ENCODE results near the gene ZNF507. TPM values are rescaled to one million over a fixed set of nuclear protein-coding genes. Genes with fewer than 3 reads are reported as not detected.

Gene ZNF507
- total and polyA plus RNA-seq, 4 donors: 4.0 to 29.8 (median 9.8) TPM

DNA sequence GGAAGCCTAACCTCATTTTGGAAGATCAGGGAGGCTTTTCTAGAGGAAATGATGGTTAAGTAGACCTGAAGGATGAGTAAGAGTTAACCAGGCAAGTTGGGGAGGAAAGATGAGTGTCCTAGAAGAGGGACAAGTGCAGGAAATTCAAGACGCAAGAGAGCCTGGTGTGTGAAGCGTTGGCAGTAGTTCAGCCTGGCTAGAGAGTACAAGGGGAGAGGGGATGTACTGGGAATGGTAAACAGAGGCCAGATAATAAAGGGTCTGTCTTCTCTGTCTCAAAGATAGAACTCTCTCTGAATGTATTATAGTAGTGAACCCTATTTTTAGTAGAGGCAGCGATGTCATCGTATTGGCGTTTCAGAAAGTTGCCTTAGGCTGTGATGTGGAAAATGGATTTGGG lies 69.8 kb downstream of the ZNF507 start:
- TF ChIP-seq, protein P1, sequence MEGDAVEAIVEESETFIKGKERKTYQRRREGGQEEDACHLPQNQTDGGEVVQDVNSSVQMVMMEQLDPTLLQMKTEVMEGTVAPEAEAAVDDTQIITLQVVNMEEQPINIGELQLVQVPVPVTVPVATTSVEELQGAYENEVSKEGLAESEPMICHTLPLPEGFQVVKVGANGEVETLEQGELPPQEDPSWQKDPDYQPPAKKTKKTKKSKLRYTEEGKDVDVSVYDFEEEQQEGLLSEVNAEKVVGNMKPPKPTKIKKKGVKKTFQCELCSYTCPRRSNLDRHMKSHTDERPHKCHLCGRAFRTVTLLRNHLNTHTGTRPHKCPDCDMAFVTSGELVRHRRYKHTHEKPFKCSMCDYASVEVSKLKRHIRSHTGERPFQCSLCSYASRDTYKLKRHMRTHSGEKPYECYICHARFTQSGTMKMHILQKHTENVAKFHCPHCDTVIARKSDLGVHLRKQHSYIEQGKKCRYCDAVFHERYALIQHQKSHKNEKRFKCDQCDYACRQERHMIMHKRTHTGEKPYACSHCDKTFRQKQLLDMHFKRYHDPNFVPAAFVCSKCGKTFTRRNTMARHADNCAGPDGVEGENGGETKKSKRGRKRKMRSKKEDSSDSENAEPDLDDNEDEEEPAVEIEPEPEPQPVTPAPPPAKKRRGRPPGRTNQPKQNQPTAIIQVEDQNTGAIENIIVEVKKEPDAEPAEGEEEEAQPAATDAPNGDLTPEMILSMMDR (IDR thresholded peaks at IDR 0.05; ENCODE audit: control extremely low read depth, extremely low read depth): no peak
- H3K36me3 ChIP-seq (ENCODE audit: control insufficient read depth in 4 of 4, insufficient read depth in 4 of 4, low read length in 4 of 4): peaks cover 3 to 27% (median 21%) of the 10 kb centered on the region in 4 donors

DNA sequence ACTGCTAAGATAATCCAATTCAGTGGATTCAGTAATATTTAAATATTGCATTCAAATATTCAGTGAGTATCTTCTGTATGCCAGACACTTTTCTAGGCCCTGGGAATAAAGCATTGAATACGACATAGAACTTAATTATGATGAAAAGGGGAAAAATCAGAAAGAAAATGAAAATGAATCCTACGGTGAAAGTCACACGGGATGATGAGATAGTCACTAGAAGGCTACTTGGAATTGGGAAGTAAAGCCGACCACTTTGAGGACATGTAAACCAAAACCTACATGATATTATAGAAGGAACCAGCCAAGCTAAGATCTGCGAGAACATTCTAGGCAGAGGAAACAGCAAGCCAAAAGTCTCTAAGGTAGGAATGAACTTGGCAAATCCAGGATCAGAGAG lies 70.3 kb downstream of the ZNF507 start:
- Histone ChIP-seq H3K27me3 (ENCODE audit: control insufficient read depth in 3 of 3, insufficient read depth in 3 of 3, low read length in 2 of 3) (no peaks in the 10 kb centered on the region), H3K4me3 (no peak overlapping the region)

More for the DNA sequence above, 69.8 kb downstream of the ZNF507 start:
- H3K27ac ChIP-seq (ENCODE audit: low read depth in 1 of 2, low read length in 1 of 2): no peak overlapping the region
- no peaks in the 10 kb centered on the region for H3K27me3 ChIP-seq (ENCODE audit: control insufficient read depth in 3 of 3, insufficient read depth in 3 of 3, low read length in 2 of 3)
- H3K4me1 ChIP-seq (ENCODE audit: control insufficient read depth in 5 of 5, insufficient read depth in 5 of 5, low read length in 5 of 5): peaks cover 0 to 1% (median 0%) of the 10 kb centered on the region in 5 donors
- no peak for ATAC-seq (ENCODE audit: insufficient read depth, low FRiP score)
- no peak overlapping the region for H3K4me3 ChIP-seq
- no peak overlapping the region for H3K9ac ChIP-seq (ENCODE audit: insufficient read depth in 1 of 2, low read length in 2 of 2)
- no peak for DNase-seq
- H3K9me3 ChIP-seq (ENCODE audit: control insufficient read depth in 4 of 4, insufficient read depth in 3 of 4, low read length in 3 of 4): no peaks in the 10 kb centered on the region
- WGBS, 2 donors: 83 to 87% methylated on average over 5 of the region's 5 CpGs

DNA sequence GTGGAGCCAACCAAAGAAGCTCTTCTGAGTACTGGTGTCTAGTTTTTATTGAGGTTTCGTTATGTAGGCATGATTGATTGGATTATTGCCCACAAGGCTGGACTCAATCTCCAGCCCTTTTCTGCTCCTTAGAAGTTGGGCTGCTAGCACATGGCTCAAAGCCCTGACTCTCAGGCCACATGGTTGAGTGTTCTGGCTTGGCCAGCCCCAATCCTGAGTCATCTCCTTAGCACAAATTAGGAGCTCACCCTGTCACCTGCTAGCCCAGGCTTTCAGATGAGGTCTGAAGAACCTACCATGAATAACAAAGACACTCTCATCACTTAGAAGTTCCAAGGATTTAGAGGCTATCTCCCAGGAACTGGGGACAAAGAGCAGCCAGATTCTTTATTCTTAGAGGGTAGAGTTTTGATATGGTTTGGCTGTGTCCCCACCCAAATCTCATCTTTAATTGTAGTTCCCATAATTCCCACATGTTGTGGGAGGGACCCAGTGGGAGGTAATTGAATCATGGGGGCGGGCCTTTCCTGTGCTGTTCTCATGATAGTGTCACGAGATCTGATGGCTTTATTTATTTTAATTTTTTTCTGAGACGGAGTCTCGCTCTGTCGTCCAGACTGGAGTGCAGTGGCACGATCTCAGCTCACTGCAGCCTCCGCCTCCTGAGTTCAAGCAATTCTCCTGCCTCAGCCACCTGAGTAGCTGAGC lies 71.5 kb downstream of the ZNF507 start:
- DNase-seq (no peak), ATAC-seq (ENCODE audit: insufficient read depth, low FRiP score) (no peak)
- Histone ChIP-seq H3K36me3 (ENCODE audit: control insufficient read depth in 4 of 4, insufficient read depth in 4 of 4, low read length in 4 of 4) (peaks cover under 1 to 23% (median 19%) of the 10 kb centered on the region in 4 donors), H3K27me3 (ENCODE audit: control insufficient read depth in 3 of 3, insufficient read depth in 3 of 3, low read length in 2 of 3) (no peaks in the 10 kb centered on the region), H3K27ac (ENCODE audit: low read depth in 1 of 2, low read length in 1 of 2) (no peak overlapping the region), H3K9me3 (ENCODE audit: control insufficient read depth in 4 of 4, insufficient read depth in 3 of 4, low read length in 3 of 4) (no peaks in the 10 kb centered on the region), H3K4me1 (ENCODE audit: control insufficient read depth in 5 of 5, insufficient read depth in 5 of 5, low read length in 5 of 5) (peaks cover 0 to 4% (median 0%) of the 10 kb centered on the region in 5 donors), H3K9ac (ENCODE audit: insufficient read depth in 1 of 2, low read length in 2 of 2) (no peak overlapping the region), H3K4me3 (no peak overlapping the region)
- TF ChIP-seq, protein P1 (IDR thresholded peaks at IDR 0.05; ENCODE audit: control extremely low read depth, extremely low read depth): no peak
- 92 to 98% methylated on average over 8 of the region's 8 CpGs for WGBS, 2 donors

More for the DNA sequence above, 70.3 kb downstream of the ZNF507 start:
- DNase-seq (no peak), ATAC-seq (ENCODE audit: insufficient read depth, low FRiP score) (no peak)
- peaks cover 0 to 2% (median 0%) of the 10 kb centered on the region in 5 donors for H3K4me1 ChIP-seq (ENCODE audit: control insufficient read depth in 5 of 5, insufficient read depth in 5 of 5, low read length in 5 of 5)
- H3K27ac ChIP-seq (ENCODE audit: low read depth in 1 of 2, low read length in 1 of 2): no peak overlapping the region
- no peaks in the 10 kb centered on the region for H3K9me3 ChIP-seq (ENCODE audit: control insufficient read depth in 4 of 4, insufficient read depth in 3 of 4, low read length in 3 of 4)
- WGBS, 2 donors: 97 to 99% methylated on average over 5 of the region's 5 CpGs
- peaks cover 3 to 26% (median 22%) of the 10 kb centered on the region in 4 donors for H3K36me3 ChIP-seq (ENCODE audit: control insufficient read depth in 4 of 4, insufficient read depth in 4 of 4, low read length in 4 of 4)
- no peak overlapping the region for H3K9ac ChIP-seq (ENCODE audit: insufficient read depth in 1 of 2, low read length in 2 of 2)
- TF ChIP-seq, protein P1 (IDR thresholded peaks at IDR 0.05; ENCODE audit: control extremely low read depth, extremely low read depth): no peak

Data from lung (tissue), 12 donors.